Testis (tissue), 2 donors: ENCODE results near the gene NYAP2.

Source experiments
- CTCF ChIP-seq, 3 experiments: fragments of 450-650 bp in 2 of 3; fragments of 200-600 bp in 1 of 3; sonication (generic) in 1 of 3; IDR thresholded peaks; one replicate each; pipeline ENCODE4 v1.5.1; 2016 to 2019; ENCODE audit warnings: antibody characterized with exemption in 3 of 3, mild to moderate bottlenecking in 2 of 3, moderate library complexity in 1 of 3
- POLR2A ChIP-seq: fragments of 450-650 bp; IDR thresholded peaks from one replicate; pipeline ENCODE4 v1.6.1; 2017; ENCODE audit warnings: antibody characterized with exemption, mild to moderate bottlenecking, moderate library complexity

GRCh38 chr2:225488743-225489142, 89.2 kb downstream of the NYAP2 start:
- TF ChIP-seq CTCF (IDR thresholded peaks at IDR 0.05) = no peak
- no peak for TF ChIP-seq POLR2A
